Naive B cell (primary cell): ENCODE results near the gene GNAQ. TPM values are rescaled to one million over a fixed set of nuclear protein-coding genes. Genes with fewer than 3 reads are reported as not detected.

ENCODE experiments used
- ATAC-seq, 2 donors: fragments of 150-1000 bp; cut with Tn5 transposase; 2 replicates each; pipeline ENCODE4 v1.10.0; 2021; ENCODE audit warnings: low read depth in 2 of 2, mild to moderate bottlenecking in 2 of 2, moderate library complexity in 2 of 2
- DNase-seq: peaks from one replicate; pipeline ENCODE4 v3.0.0; 2022
- H3K27ac Mint-ChIP-seq, 6 donors: one replicate each; pipeline ENCODE4 v1.8.0; 2020 to 2022; ENCODE audit warnings: mild to moderate bottlenecking in 6 of 6, mixed read lengths in 6 of 6, moderate library complexity in 5 of 6, inconsistent platforms in 2 of 6
- H3K27me3 Mint-ChIP-seq, 3 donors: one replicate each; pipeline ENCODE4 v1.8.0; 2021 to 2022; ENCODE audit warnings: mixed read lengths in 3 of 3, mild to moderate bottlenecking in 1 of 3
- H3K36me3 Mint-ChIP-seq, 2 donors: one replicate each; pipeline ENCODE4 v1.8.0; 2020 to 2022; ENCODE audit warnings: mixed read lengths in 2 of 2, inconsistent platforms in 1 of 2, mild to moderate bottlenecking in 1 of 2
- H3K4me1 Mint-ChIP-seq, 3 donors: one replicate each; pipeline ENCODE4 v1.8.0; 2020 to 2022; ENCODE audit warnings: mixed read lengths in 3 of 3, inconsistent platforms in 1 of 3, mild to moderate bottlenecking in 1 of 3, moderate library complexity in 1 of 3
- H3K4me3 Mint-ChIP-seq, 8 donors: one replicate each; pipeline ENCODE4 v1.8.0; 2020 to 2022; ENCODE audit warnings: mild to moderate bottlenecking in 8 of 8, mixed read lengths in 8 of 8, moderate library complexity in 8 of 8, inconsistent platforms in 2 of 8
- H3K9me3 Mint-ChIP-seq, 7 donors: one replicate each; pipeline ENCODE4 v1.8.0; 2020 to 2022; ENCODE audit warnings: mixed read lengths in 7 of 7, mild to moderate bottlenecking in 5 of 7, inconsistent platforms in 2 of 7, moderate library complexity in 1 of 7
- polyA plus RNA-seq, 6 donors: library from polyadenylated mRNA; unstranded; fragments of 300-500 nt; fragmentation: Illumina TruSeq; gene quantifications; one replicate each; pipeline ENCODE4 v1.2.3, GENCODE V29; 2021; ENCODE audit warnings: low read depth in 6 of 6

GNAQ gene
- polyA plus RNA-seq, 6 donors from 2014 or later = 0.04 to 0.44 (median 0.23) TPM; not detected in 1

DNA sequence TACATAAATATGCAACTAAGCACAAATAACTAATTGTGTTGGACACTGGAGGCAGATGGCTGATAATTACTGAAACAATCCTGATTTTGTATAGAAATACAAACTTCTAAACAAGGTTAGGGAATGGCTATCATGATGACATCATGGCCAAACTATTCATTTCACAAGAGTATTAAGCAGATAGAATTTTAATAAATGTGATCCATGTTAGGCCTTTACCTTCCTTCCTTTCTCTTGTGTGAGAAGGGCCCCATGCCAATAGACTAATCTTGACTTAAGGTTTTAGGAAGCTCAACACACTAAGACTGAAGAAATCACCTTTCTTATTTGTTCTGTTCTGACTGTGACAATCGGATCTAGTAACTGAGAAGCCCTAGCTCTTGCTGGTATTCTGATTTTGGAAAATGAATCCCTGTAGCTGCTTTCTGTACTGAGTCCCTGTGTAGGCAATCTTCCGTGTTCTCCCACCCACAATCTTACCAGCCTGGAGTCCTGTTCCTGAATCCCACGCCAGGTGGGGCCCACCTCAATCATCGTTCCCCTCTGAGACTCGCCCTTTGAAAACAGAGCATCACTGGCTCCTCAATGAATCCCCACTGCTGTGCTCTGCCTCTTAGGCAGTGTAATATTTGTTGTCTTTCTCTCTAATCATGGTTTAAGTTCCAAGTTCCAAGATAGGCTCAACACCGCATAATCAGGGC, 214.8 kb downstream of the GNAQ start:
- no peaks in the 10 kb centered on the region for H3K36me3 Mint-ChIP-seq
- peaks cover 0 to 6% (median 0%) of the 10 kb centered on the region in 3 donors for H3K27me3 Mint-ChIP-seq
- no peaks in the 10 kb centered on the region for H3K4me1 Mint-ChIP-seq
- no peaks in the 10 kb centered on the region for H3K9me3 Mint-ChIP-seq
- H3K27ac Mint-ChIP-seq = peak overlapping the region in 1 of 6 donors; percentile 63
- no peak for ATAC-seq
- DNase-seq = no peak
- H3K4me3 Mint-ChIP-seq = no peak overlapping the region

DNA sequence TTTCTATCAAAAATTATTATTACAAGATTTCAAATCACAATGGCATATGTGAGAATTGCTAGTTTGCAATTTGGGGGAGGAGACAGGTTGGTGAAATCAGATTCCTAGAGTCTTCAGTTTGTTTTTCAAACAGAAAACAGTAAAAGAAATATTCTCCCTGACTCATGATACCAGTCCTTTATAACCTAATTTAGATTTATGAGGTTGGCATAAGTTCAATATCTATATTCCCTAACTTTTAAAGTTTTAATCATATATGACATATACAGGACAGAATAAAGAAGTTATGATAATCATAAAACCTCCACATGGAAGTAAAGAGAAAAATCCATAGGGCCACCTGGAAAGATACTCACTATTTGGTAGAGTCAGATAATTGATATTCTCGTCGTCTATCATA, 216.4 kb downstream of the GNAQ start:
- peaks cover 0 to 6% (median 0%) of the 10 kb centered on the region in 3 donors for H3K27me3 Mint-ChIP-seq
- H3K27ac Mint-ChIP-seq = no peak overlapping the region
- no peaks in the 10 kb centered on the region for H3K4me1 Mint-ChIP-seq
- no peaks in the 10 kb centered on the region for H3K9me3 Mint-ChIP-seq
- no peaks in the 10 kb centered on the region for H3K36me3 Mint-ChIP-seq
- DNase-seq (no peak), ATAC-seq (no peak)
- no peak overlapping the region for H3K4me3 Mint-ChIP-seq

DNA sequence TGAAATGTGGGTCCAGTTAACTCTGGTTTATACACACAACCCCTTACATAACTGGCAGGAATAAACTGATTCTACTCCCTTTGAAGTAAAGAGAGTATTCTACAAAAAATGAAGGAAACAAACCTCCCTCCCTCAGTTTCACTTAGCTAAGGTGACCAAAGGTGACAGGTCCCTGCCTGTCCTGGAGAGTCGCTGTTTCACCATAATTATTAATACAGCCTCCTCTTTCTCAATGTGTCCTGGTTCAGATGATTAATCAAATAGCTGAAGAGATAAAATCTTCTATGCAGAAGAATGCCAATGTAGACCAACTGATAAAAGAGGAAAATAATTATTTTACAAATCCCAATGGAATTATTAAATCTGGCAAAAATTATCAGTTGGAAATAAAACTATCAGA, 219.8 kb downstream of the GNAQ start:
- DNase-seq (no peak), ATAC-seq (no peak)
- Mint-ChIP-seq H3K9me3 (no peaks in the 10 kb centered on the region), H3K27me3 (peaks cover 0 to 6% (median 0%) of the 10 kb centered on the region in 3 donors), H3K27ac (no peak overlapping the region), H3K4me3 (no peak overlapping the region), H3K36me3 (no peaks in the 10 kb centered on the region), H3K4me1 (no peaks in the 10 kb centered on the region)

DNA sequence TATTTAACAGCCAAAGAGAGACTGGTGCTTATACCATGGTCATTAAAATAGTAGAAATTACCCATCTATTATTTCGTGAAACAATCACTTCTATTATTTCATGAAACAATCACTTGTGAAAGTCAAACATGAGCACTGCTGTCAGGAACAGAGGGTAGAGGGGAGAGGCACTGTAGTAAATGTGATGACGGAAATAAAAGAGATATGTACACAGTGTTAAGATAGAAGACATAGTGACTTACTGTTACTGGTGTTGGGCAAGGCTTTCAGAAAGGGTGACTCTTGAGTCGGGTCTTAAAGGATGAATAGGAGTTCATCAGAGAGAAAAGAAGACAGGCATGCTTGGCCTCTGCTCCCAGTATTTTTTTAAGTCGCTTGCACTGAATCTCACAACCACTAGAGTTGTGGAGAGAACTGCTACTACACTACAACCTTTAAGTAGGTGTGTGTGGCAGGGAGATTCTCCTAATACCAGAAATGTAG, 220.9 kb downstream of the GNAQ start:
- Mint-ChIP-seq H3K27me3 (peaks cover 0 to 6% (median 0%) of the 10 kb centered on the region in 3 donors), H3K4me3 (no peak overlapping the region), H3K36me3 (no peaks in the 10 kb centered on the region), H3K9me3 (no peaks in the 10 kb centered on the region), H3K27ac (no peak overlapping the region), H3K4me1 (no peaks in the 10 kb centered on the region)
- DNase-seq = no peak
- no peak for ATAC-seq

DNA sequence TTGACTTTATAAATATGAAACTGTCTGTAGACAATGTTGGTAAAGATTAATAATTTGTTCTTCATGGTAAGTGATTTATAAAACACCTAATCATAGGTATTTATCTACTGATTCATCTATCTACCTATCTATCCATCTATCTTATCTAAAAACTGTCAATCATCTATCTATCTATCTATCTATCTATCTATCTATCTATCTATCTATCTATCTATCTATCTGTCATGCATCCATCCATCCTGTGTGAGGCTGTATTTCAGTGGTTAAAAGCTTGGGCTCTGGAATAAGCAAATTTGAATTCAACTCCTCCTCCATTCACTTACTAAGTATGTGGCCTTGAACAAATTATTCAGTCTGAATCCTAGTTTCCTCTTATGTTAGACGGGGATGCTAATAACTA, 221.6 kb downstream of the GNAQ start:
- Mint-ChIP-seq H3K4me3 (no peak overlapping the region), H3K4me1 (no peaks in the 10 kb centered on the region), H3K36me3 (no peaks in the 10 kb centered on the region), H3K9me3 (no peaks in the 10 kb centered on the region), H3K27me3 (peaks cover 0 to 6% (median 0%) of the 10 kb centered on the region in 3 donors), H3K27ac (no peak overlapping the region)
- DNase-seq (no peak), ATAC-seq (no peak)

DNA sequence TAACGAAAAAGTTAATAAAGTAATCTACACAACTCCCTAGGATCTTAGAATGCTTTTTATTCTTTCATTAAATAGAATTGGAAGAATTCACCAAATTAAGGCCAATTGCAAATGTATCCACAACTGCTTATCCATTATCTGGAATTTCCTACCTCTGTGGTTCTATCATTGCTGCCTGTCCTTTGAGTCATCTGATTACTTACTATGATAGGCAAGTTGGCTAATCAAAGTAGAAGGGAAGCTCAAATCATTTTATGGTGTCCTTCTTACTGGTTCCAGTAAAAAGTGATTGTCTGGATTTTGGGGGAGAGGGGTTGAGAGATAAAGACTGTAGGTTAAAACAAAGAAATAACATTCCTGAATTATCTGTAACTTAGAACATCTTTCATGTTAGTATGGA, 222.1 kb downstream of the GNAQ start:
- H3K27ac Mint-ChIP-seq = no peak overlapping the region
- ATAC-seq (no peak), DNase-seq (no peak)
- H3K4me3 Mint-ChIP-seq = no peak overlapping the region
- H3K27me3 Mint-ChIP-seq = peaks cover 0 to 6% (median 0%) of the 10 kb centered on the region in 3 donors
- H3K36me3 Mint-ChIP-seq = no peaks in the 10 kb centered on the region
- H3K9me3 Mint-ChIP-seq = no peaks in the 10 kb centered on the region
- H3K4me1 Mint-ChIP-seq = no peaks in the 10 kb centered on the region

DNA sequence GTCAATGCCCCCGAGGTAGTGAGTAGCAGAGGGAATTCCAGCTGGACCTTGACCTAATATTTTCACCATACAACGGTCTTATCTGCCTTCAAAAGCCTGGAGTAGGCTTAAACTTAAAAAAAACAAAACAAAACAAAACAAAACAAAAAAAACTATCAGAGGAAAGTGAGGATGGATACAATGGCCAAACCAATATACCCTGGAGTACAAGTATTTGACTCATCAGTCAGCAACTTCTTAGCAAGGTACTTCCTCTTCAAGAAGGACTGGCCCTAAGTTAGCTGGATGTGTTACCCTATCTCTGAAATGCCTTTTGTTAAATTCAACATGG, 222.9 kb downstream of the GNAQ start:
- Mint-ChIP-seq H3K36me3 (no peaks in the 10 kb centered on the region), H3K9me3 (no peaks in the 10 kb centered on the region), H3K27me3 (peaks cover 0 to 4% (median 0%) of the 10 kb centered on the region in 3 donors), H3K4me3 (no peak overlapping the region), H3K4me1 (no peaks in the 10 kb centered on the region), H3K27ac (no peak overlapping the region)
- no peak for DNase-seq
- no peak for ATAC-seq

DNA sequence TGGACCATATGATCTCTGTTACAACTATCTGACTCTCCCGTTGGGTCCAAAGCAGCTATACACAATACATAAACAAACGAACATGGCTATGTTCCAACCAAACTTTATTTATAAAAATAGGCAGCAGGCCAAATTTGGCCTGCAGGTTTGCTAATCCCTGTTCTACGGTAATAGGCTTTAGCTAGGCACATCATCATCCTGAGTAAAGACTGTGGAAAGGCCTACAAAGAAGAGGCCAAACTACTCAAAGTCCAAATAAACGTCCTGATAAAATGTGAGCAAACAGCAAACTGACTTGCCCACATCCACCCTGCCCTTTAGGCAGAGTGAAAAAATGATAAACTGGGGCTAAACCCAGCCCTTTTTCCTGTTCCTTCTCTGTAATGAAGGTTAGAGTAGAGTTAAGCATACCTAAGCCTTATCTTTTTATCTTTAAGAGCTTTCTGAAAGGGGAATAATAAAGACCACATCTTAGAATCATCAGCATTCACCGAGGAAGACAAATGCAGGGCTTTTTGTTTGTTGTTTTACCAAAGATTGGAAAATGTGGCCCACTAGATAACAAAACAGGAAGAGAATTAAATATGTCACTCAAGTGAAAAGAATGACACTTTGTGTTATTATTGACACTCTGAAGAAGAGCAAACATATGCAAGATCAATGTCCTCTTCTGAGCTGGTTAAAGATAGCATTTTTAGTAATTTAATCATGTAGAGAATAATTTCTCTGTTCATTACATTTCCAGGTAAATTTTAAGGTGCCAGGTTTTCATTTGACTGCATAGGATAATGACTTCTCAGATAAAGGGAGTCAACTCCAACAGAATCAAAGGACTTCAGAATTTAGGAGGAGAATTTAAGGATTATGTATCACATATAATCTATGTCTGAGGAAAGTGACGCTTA, 223.5 kb downstream of the GNAQ start:
- DNase-seq (no peak), ATAC-seq (no peak)
- H3K27me3 Mint-ChIP-seq = no peaks in the 10 kb centered on the region
- H3K36me3 Mint-ChIP-seq = no peaks in the 10 kb centered on the region
- H3K27ac Mint-ChIP-seq = no peak overlapping the region
- H3K9me3 Mint-ChIP-seq = no peaks in the 10 kb centered on the region
- H3K4me1 Mint-ChIP-seq = no peaks in the 10 kb centered on the region
- H3K4me3 Mint-ChIP-seq = no peak overlapping the region

DNA sequence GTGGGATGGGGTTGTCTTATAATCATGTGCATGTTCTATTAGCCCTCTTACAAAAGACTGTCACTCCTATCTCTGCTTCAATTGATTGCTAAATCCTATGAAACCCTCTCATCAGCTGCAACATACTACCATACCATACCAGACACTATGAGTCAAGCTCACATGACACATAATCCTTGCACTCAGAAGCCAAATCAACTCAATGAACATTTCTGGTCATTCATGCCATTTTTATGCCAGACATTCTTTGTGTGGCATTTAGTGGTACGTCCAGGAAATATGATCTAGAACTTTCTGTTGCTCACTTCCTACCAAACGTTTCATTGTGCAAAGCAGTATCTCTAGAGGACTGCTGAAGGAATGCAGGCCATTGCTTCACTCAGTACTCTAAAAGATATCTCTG, 224.3 kb downstream of the GNAQ start:
- ATAC-seq (no peak), DNase-seq (no peak)
- H3K4me3 Mint-ChIP-seq = no peak overlapping the region
- H3K9me3 Mint-ChIP-seq = no peaks in the 10 kb centered on the region
- no peaks in the 10 kb centered on the region for H3K36me3 Mint-ChIP-seq
- H3K27ac Mint-ChIP-seq = no peak overlapping the region
- no peaks in the 10 kb centered on the region for H3K27me3 Mint-ChIP-seq
- no peaks in the 10 kb centered on the region for H3K4me1 Mint-ChIP-seq

DNA sequence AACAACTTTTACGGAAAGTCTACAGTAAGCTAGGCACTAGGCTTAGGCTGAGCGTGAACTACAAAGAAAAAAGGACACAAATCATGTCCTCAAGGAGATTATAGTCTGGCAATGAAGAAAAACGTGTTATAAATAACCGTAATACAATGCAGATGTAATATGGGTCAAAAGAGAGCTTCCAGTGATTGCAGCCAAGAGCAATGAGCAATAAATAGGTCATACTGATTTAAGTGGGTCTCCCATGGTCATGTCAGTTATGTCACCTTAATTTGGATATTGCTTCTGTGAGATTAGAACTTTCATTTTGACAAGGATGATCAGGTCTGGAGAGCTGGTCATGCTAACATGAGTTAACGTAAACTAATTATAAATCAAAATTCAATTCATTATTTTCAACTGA, 224.9 kb downstream of the GNAQ start:
- no peaks in the 10 kb centered on the region for H3K27me3 Mint-ChIP-seq
- DNase-seq = no peak
- no peak for ATAC-seq
- H3K36me3 Mint-ChIP-seq = no peaks in the 10 kb centered on the region
- H3K9me3 Mint-ChIP-seq = peaks cover 0 to under 1% (median 0%) of the 10 kb centered on the region in 7 donors
- no peak overlapping the region for H3K27ac Mint-ChIP-seq
- no peaks in the 10 kb centered on the region for H3K4me1 Mint-ChIP-seq
- no peak overlapping the region for H3K4me3 Mint-ChIP-seq

DNA sequence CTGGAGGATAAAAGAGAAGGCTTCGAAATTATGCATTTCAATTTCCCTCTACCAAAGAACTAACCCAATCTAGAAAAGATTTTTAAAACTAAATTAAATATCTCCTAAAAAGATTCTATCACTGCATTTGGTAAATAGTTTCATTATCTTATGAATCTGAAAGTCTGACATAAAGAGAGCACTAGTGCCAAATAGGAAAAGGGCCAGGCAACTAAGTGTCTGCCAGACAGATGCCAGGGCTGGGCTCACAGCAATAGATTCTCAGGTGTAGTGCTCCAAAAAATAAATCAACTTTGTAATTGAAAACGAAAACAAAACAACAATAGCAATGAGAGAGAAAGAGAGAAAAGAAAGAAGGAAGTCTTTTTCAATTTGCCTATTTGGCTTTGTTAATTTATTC, 225.8 kb downstream of the GNAQ start:
- Mint-ChIP-seq H3K4me1 (no peaks in the 10 kb centered on the region), H3K27ac (peak overlapping the region in 1 of 6 donors; percentile 87), H3K36me3 (peaks cover 0 to 4% of the 10 kb centered on the region in 2 donors), H3K4me3 (no peak overlapping the region), H3K9me3 (peaks cover 0 to 9% (median 2%) of the 10 kb centered on the region in 7 donors), H3K27me3 (no peaks in the 10 kb centered on the region)
- DNase-seq = no peak
- no peak for ATAC-seq

DNA sequence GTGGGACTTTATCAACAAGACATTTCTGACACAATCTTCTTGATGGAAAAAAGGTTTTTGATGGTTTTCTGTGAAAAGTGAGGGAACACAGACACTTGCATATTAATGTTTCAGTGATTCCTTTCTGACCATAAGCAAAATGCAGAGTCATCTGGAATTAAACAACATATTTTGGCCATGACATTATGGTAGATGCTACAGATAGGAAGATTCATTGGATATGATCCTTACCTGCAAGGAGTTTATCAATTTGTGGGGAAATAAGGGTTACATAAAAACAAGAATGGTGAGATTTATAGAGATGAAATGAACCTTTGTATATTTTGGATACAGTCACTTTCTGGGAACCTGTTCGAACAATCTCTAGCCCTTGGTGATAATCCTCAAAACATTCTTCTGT, 228.2 kb downstream of the GNAQ start:
- H3K4me3 Mint-ChIP-seq = no peak overlapping the region
- H3K27ac Mint-ChIP-seq = no peak overlapping the region
- ATAC-seq = no peak
- H3K9me3 Mint-ChIP-seq = peaks cover 0 to 10% (median 2%) of the 10 kb centered on the region in 7 donors
- H3K36me3 Mint-ChIP-seq = peaks cover 0 to 4% of the 10 kb centered on the region in 2 donors
- DNase-seq = no peak
- no peaks in the 10 kb centered on the region for H3K4me1 Mint-ChIP-seq
- H3K27me3 Mint-ChIP-seq = no peaks in the 10 kb centered on the region

DNA sequence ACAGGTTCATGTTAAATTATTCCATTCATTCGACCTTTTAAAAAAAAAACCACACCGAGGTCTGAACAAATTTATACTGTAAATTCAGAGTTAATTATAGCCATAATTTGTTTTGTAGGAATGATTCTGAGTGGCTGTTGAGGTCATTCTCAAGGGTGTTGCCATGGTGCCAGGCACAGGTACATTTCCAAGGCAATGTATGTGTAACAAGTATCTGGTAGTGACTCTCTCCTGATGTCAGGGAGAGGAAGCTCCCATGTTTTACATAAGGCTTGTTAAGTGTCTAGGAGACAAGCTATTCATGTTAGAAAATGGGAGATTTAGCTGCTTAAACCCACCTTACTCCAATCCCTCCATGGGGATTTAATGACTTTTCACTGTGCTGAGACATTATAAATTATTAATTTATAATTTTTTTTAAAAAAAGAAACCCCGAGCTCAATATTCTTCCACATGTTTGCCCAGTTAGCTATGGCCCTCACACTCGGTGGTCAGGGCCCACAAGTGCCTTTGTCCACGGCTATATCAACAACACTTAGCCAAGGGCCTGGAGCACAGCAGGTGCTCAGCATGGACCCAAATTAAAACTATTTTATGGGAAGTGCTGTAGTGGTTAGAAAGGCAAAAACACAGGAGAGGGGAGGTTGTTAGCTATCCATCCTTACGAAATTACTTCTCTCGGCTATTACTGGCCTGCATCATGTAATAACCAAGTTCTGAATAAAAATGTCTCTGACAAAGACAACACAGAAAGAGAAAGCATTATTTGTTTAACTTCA, 228.9 kb downstream of the GNAQ start:
- Mint-ChIP-seq H3K27ac (no peak overlapping the region), H3K4me1 (no peaks in the 10 kb centered on the region)

More for the DNA sequence above, 228.9 kb downstream of the GNAQ start:
- no peaks in the 10 kb centered on the region for H3K27me3 Mint-ChIP-seq
- ATAC-seq = no peak
- peaks cover 0 to 10% (median 2%) of the 10 kb centered on the region in 7 donors for H3K9me3 Mint-ChIP-seq
- H3K4me3 Mint-ChIP-seq = no peak overlapping the region
- peaks cover 0 to 4% of the 10 kb centered on the region in 2 donors for H3K36me3 Mint-ChIP-seq
- DNase-seq = no peak
